AG09309 (cell line): ENCODE measurements around the gene ZRANB3.
"Not testable (repeated sequence)": the region's sequence is repeated elsewhere in the genome, so short reads cannot be mapped to it uniquely, and the experiment has no call there.

Experiments used
- DNase-seq: peaks from one replicate; pipeline ENCODE4 v3.0.0-alpha.2; 2010; ENCODE audit warnings: low read depth
- H3K4me3 ChIP-seq: 2 replicates; pipeline ENCODE4 v1.5.1; 2011; ENCODE audit warnings: mild to moderate bottlenecking, low read depth, low read length, moderate library complexity; ENCODE audit not compliant: control insufficient read depth
- TF ChIP-seq, protein P1 (sequence below): IDR thresholded peaks from 2 replicates; pipeline ENCODE4 v1.5.1; 2011; ENCODE audit warnings: mild to moderate bottlenecking, low read depth, low read length, inconsistent platforms; ENCODE audit not compliant: insufficient read depth, control insufficient read depth; ENCODE audit errors: missing control alignments

The ZRANB3 gene

DNA sequence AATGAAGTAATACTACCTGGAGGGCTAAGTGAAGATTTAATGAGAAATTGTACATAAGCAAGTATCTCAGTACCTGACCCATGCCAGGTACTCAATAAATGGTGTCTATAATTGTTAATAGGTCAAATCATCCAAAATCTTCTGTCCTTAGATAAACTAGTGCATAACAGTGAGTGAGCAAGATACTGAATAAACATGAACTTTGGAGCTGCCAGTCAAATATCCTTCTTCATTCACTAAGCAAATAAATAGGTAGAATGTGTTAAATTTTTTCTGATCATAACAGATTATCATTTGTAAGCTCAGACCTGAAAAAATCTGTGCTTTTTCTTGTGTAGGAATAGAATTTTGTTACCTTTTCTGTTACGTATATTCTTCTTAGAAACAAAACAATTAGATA, 439.3 kb downstream of the ZRANB3 start:
- H3K4me3 ChIP-seq: no peak overlapping the region
- TF ChIP-seq, protein P1, sequence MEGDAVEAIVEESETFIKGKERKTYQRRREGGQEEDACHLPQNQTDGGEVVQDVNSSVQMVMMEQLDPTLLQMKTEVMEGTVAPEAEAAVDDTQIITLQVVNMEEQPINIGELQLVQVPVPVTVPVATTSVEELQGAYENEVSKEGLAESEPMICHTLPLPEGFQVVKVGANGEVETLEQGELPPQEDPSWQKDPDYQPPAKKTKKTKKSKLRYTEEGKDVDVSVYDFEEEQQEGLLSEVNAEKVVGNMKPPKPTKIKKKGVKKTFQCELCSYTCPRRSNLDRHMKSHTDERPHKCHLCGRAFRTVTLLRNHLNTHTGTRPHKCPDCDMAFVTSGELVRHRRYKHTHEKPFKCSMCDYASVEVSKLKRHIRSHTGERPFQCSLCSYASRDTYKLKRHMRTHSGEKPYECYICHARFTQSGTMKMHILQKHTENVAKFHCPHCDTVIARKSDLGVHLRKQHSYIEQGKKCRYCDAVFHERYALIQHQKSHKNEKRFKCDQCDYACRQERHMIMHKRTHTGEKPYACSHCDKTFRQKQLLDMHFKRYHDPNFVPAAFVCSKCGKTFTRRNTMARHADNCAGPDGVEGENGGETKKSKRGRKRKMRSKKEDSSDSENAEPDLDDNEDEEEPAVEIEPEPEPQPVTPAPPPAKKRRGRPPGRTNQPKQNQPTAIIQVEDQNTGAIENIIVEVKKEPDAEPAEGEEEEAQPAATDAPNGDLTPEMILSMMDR: no peak
- DNase-seq: no peak

DNA sequence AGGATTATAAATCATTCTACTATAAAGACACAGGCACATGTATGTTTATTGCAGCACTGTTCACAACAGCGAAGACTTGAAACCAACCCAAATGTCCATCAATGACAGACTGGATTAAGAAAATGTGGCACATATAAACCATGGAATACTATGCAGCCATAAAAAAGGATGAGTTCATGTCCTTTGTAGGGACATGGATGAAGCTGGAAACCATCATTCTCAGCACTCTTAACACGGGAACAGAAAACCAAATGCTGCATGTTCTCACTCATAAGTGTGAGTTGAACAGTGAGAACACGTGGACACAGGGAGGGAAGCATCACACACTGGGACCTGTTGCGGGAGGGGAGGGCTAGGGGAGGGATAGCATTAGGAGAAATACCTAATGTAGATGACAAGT, 441.4 kb downstream of the ZRANB3 start:
- H3K4me3 ChIP-seq, DNase-seq: not testable (repeated sequence)
